Right ventricle myocardium superior (tissue), 1 donor: ENCODE results near the gene ZNF581. TPM values are rescaled to one million over a fixed set of nuclear protein-coding genes. Genes with fewer than 3 reads are reported as not detected.

Experiments
- ATAC-seq: fragments of 200-7000 bp; cut with Tn5 transposase; one replicate; pipeline ENCODE4 v1.9.1; 2020; ENCODE audit warnings: mild to moderate bottlenecking; ENCODE audit not compliant: poor library complexity
- DNase-seq: peaks from one replicate; pipeline ENCODE4 v3.0.0-alpha.2; 2020
- intact Hi-C: fragments of 100-400 bp; cut with DNase I; formaldehyde crosslinking; loops from one replicate; pipeline ENCODE4 v1.11.2; 2022
- total RNA-seq: library from RNA; stranded (reverse); fragmentation: NEBNext Ultra II Directional; extraction: Animal tissue kit (Norgen Biotek cat#: 25700); gene quantifications from one replicate; pipeline ENCODE4 v1.2.1, GENCODE V29; 2021
- donor health status: DM: no; HTN: yes; CAD: no; lungs with severe emphysema.

ZNF581 gene
- total RNA-seq, 1 donor from 2014 or later = 7.1 TPM

GRCh38 chr19:55622242-55622969 is 21.0 kb upstream of the ZNF581 start:
- DNase-seq = no peak
- intact Hi-C loops = loop anchor here (5.0 kb wide), 1 partner anchor 105 kb away; no protein-coding TSS in a partner anchor
- no peak for ATAC-seq

- ATAC-seq (no peak), DNase-seq (no peak)
- intact Hi-C loops = loop anchor here (5.0 kb wide), 1 partner anchor 106 kb away; no protein-coding TSS in a partner anchor
Observed at GRCh38 chr19:55623130-55623529, 20.3 kb upstream of the ZNF581 start.

GRCh38 chr19:55623561-55623960 is 19.9 kb upstream of the ZNF581 start:
- DNase-seq (no peak), ATAC-seq (no peak)
- intact Hi-C loops = loop anchor here (5.0 kb wide), 1 partner anchor 106 kb away; no protein-coding TSS in a partner anchor

GRCh38 chr19:55624109-55625003 is 19.1 kb upstream of the ZNF581 start, which contains the start of gene ZNF784:
TSS of gene ZNF784 (minus strand) at chr19:55624566. CDS start at chr19:55624561, 5 bp downstream.
- peak; percentile 94 for ATAC-seq
- DNase-seq = peak; percentile 95
- intact Hi-C loops = loop anchor here (5.0 kb wide), 1 partner anchor 107 kb away; no protein-coding TSS in a partner anchor

- DNase-seq (no peak), ATAC-seq (no peak)
- intact Hi-C loops = no loop called here
Observed at GRCh38 chr19:55625004-55625326, 18.5 kb upstream of the ZNF581 start.

GRCh38 chr19:55626350-55626749 is 17.1 kb upstream of the ZNF581 start:
- intact Hi-C loops = no loop called here
- no peak for DNase-seq
- no peak for ATAC-seq

GRCh38 chr19:55632463-55632834 is 11.0 kb upstream of the ZNF581 start:
- ATAC-seq (peak; percentile 70), DNase-seq (peak; percentile 42)
- intact Hi-C loops = loop anchor here (5.0 to 10.0 kb wide), 2 partner anchors 165 to 488 kb away; partner anchors contain the start of gene TNNT1

GRCh38 chr19:55633861-55634260 is 9.6 kb upstream of the ZNF581 start:
- no peak for ATAC-seq
- intact Hi-C loops = loop anchor here (5.0 to 10.0 kb wide), 2 partner anchors 167 to 489 kb away; partner anchors contain the start of gene TNNT1
- DNase-seq = no peak

- intact Hi-C loops = loop anchor here (10.0 kb wide), 1 partner anchor 491 kb away; the partner anchor contains the start of gene TNNT1
- ATAC-seq (no peak), DNase-seq (peak; percentile 42)
Observed at GRCh38 chr19:55635334-55635717, 8.1 kb upstream of the ZNF581 start.

- intact Hi-C loops = loop anchor here (10.0 kb wide), 1 partner anchor 491 kb away; the partner anchor contains the start of gene TNNT1
- no peak for ATAC-seq
Observed at GRCh38 chr19:55635856-55636440, 7.5 kb upstream of the ZNF581 start.

GRCh38 chr19:55636723-55637122 is 6.7 kb upstream of the ZNF581 start:
- ATAC-seq = no peak
- DNase-seq = peak; percentile 27
- intact Hi-C loops = loop anchor here (10.0 kb wide), 1 partner anchor 492 kb away; the partner anchor contains the start of gene TNNT1

More at GRCh38 chr19:55635856-55636440, 7.5 kb upstream of the ZNF581 start:
- DNase-seq = no peak

GRCh38 chr19:55637534-55637933 is 5.9 kb upstream of the ZNF581 start:
- ATAC-seq = no peak
- intact Hi-C loops = loop anchor here (10.0 kb wide), 1 partner anchor 493 kb away; the partner anchor contains the start of gene TNNT1
- DNase-seq = peak; percentile 38

- intact Hi-C loops = loop anchor here (10.0 kb wide), 1 partner anchor 494 kb away; the partner anchor contains the start of gene TNNT1
- peak; percentile 46 for DNase-seq
Observed at GRCh38 chr19:55638864-55639359, 4.5 kb upstream of the ZNF581 start.

GRCh38 chr19:55640043-55640576 is 3.3 kb upstream of the ZNF581 start:
- ATAC-seq (peak; percentile 12), DNase-seq (peak; percentile 80)
- intact Hi-C loops = no loop called here

More at GRCh38 chr19:55638864-55639359, 4.5 kb upstream of the ZNF581 start:
- no peak for ATAC-seq

GRCh38 chr19:55640577-55641425 is 2.6 kb upstream of the ZNF581 start, which contains the start of gene ZNF580:
TSS of gene ZNF580 (plus strand) at chr19:55641002. CDS start at chr19:55642509, 1,507 bp downstream.
- DNase-seq (peak; percentile 80), ATAC-seq (peak; percentile 79)
- intact Hi-C loops = no loop called here

- DNase-seq (no peak), ATAC-seq (no peak)
- intact Hi-C loops = no loop called here
Observed at GRCh38 chr19:55641426-55642152, 1.9 kb upstream of the ZNF581 start.
